HCT116 (cell line): Measurements from ENCODE around the gene NINJ2. TPM values are rescaled to one million over a fixed set of nuclear protein-coding genes. Genes with fewer than 3 reads are reported as not detected.

ENCODE experiments used
- ATAC-seq: fragments of 200-7000 bp; cut with Tn5 transposase; 2 replicates; pipeline ENCODE4 v1.9.1; 2020; ENCODE audit warnings: mild to moderate bottlenecking, moderate library complexity
- BruUV-seq: library from RNA; stranded (reverse); fragments of 400-500 nt; replicated peaks from 2 replicates; lab custom pipeline; 2021; lab: Mats Ljungman, UMichigan
- CTCF ChIA-PET: fragments of 300-600 bp; sonication (Branson Sonifier 250); formaldehyde crosslinking; loops from one replicate; lab custom pipeline; 2021; ENCODE audit warnings: antibody characterized with exemption; lab: Charles Lee
- POLR2A ChIA-PET: fragments of 300-600, 350-600 bp; sonication (Branson Sonifier 250); formaldehyde crosslinking; loops from one replicate; lab custom pipeline; 2021; ENCODE audit warnings: antibody characterized with exemption; lab: Charles Lee
- RAD21 ChIA-PET, 2 experiments: fragments of 300-600 bp; sonication (Branson Sonifier 250); formaldehyde crosslinking; loops; one replicate each; lab custom pipeline; 2023; ENCODE audit warnings: low total read pairs in 2 of 2; ENCODE audit not compliant: uncharacterized antibody in 2 of 2, unreplicated experiment in 2 of 2, low non-redundant PET in 1 of 2; lab: Charles Lee
- DNase-seq: peaks from one replicate; pipeline ENCODE4 v3.0.0-alpha.2; 2010; ENCODE audit warnings: low read depth, low spot score
- H2AFZ ChIP-seq: fragments of 200-600 bp; shearing (Covaris generic), sonication (generic); 2 replicates; pipeline ENCODE4 v1.6.1; 2017; ENCODE audit warnings: low read depth, mixed run types, mixed read lengths, antibody characterized with exemption, low read length; ENCODE audit not compliant: poor library complexity, severe bottlenecking
- H3K27ac ChIP-seq: 2 replicates; pipeline ENCODE4 v1.5.1; 2012; ENCODE audit warnings: low read depth, low read length
- H3K27me3 ChIP-seq: fragments of 200-600 bp; sonication (generic); 2 replicates; pipeline ENCODE4 v1.6.1; 2016; ENCODE audit warnings: mixed run types, low read length, mixed read lengths; ENCODE audit not compliant: insufficient read depth
- H3K36me3 ChIP-seq, 2 experiments: fragments of 200-500 bp in 1 of 2; fragments of 200-600 bp in 1 of 2; sonication (Bioruptor generic) in 1 of 2; sonication (generic) in 1 of 2; 2 replicates each; pipeline versions ENCODE4 v1.5.1 to v1.6.1; 2014 to 2016; ENCODE audit warnings: low read length in 2 of 2, inconsistent platforms in 1 of 2, mixed read lengths in 1 of 2, mixed run types in 1 of 2; ENCODE audit not compliant: insufficient read depth in 2 of 2, control insufficient read depth in 1 of 2
- H3K4me1 ChIP-seq, 2 experiments: fragments of 200-600 bp in 1 of 2; sonication (generic) in 1 of 2; 2 replicates each; pipeline versions ENCODE4 v1.5.1 to v1.6.1; 2012 to 2017; ENCODE audit warnings: low read length in 2 of 2, inconsistent platforms in 1 of 2, mild to moderate bottlenecking in 1 of 2, mixed read lengths in 1 of 2, mixed run types in 1 of 2, moderate library complexity in 1 of 2; ENCODE audit not compliant: insufficient read depth in 2 of 2, control insufficient read depth in 1 of 2
- H3K4me2 ChIP-seq: fragments of 200-600 bp; sonication (generic); 2 replicates; pipeline ENCODE4 v1.6.1; 2017; ENCODE audit warnings: mixed run types, low read length, mixed read lengths
- H3K4me3 ChIP-seq, 2 experiments: fragments of 200-600 bp in 1 of 2; sonication (generic) in 1 of 2; replicated peaks in 1 of 2; 2 replicates each; pipeline ENCODE4 v1.5.1; 2011 to 2016; ENCODE audit warnings: low read length in 2 of 2, control low read depth in 1 of 2, low read depth in 1 of 2, mild to moderate bottlenecking in 1 of 2, mixed read lengths in 1 of 2, mixed run types in 1 of 2
- H3K79me2 ChIP-seq: fragments of 200-600 bp; sonication (generic); 2 replicates; pipeline ENCODE4 v1.6.1; 2017; ENCODE audit warnings: mild to moderate bottlenecking, mixed run types, low read length, moderate library complexity, mixed read lengths; ENCODE audit not compliant: insufficient read depth
- H3K9ac ChIP-seq: fragments of 200-600 bp; sonication (generic); 2 replicates; pipeline ENCODE4 v1.6.1; 2016; ENCODE audit warnings: low read length, mixed read lengths
- H3K9me2 ChIP-seq: fragments of 200-600 bp; sonication (generic), shearing (Covaris generic); 2 replicates; pipeline ENCODE4 v1.6.1; 2017; ENCODE audit warnings: mixed run types, mild to moderate bottlenecking, moderate library complexity; ENCODE audit not compliant: insufficient read depth
- H3K9me3 ChIP-seq, 2 experiments: fragments of 200-500 bp in 1 of 2; fragments of 200-600 bp in 1 of 2; sonication (Bioruptor generic) in 1 of 2; sonication (generic) in 1 of 2; 2 replicates each; pipeline ENCODE4 v1.6.1; 2014 to 2017; ENCODE audit warnings: low read length in 2 of 2, mixed read lengths in 2 of 2, inconsistent platforms in 1 of 2, low read depth in 1 of 2, mild to moderate bottlenecking in 1 of 2, mixed run types in 1 of 2, moderate library complexity in 1 of 2; ENCODE audit not compliant: control insufficient read depth in 1 of 2, insufficient read depth in 1 of 2
- H4K20me1 ChIP-seq: fragments of 200-600 bp; sonication (generic), shearing (Covaris generic); 2 replicates; pipeline ENCODE4 v1.6.1; 2017; ENCODE audit warnings: mixed run types, mild to moderate bottlenecking, moderate library complexity; ENCODE audit not compliant: insufficient read depth
- ATF3 ChIP-seq: IDR thresholded peaks from 2 replicates; pipeline ENCODE4 v1.6.1; 2012
- EZH2phosphoT487 ChIP-seq: fragments of 200-600 bp; IDR thresholded peaks from 2 replicates; pipeline ENCODE4 v1.6.1; 2018; ENCODE audit warnings: antibody characterized with exemption, borderline replicate concordance
- FOSL1 ChIP-seq: IDR thresholded peaks from 2 replicates; pipeline ENCODE4 v1.6.1; 2012; ENCODE audit warnings: low read depth
- POLR2A ChIP-seq: IDR thresholded peaks from 2 replicates; pipeline ENCODE4 v1.7.0; 2011; ENCODE audit warnings: borderline replicate concordance; ENCODE audit not compliant: insufficient read depth, insufficient read length; ENCODE audit errors: extremely low read depth
- POLR2AphosphoS5 ChIP-seq: IDR thresholded peaks from 2 replicates; pipeline ENCODE4 v1.6.1; 2011; ENCODE audit warnings: mild to moderate bottlenecking, low read depth, low read length, moderate library complexity
- RAD21 ChIP-seq: IDR thresholded peaks from 2 replicates; pipeline ENCODE4 v1.6.1; 2012; ENCODE audit warnings: low read depth, mild to moderate bottlenecking
- REST ChIP-seq: IDR thresholded peaks from 2 replicates; pipeline ENCODE4 v1.6.1; 2012; ENCODE audit warnings: low read depth
- SIN3A ChIP-seq: IDR thresholded peaks from 2 replicates; pipeline ENCODE4 v1.6.1; 2012; ENCODE audit warnings: low read depth
- YY1 ChIP-seq: IDR thresholded peaks from 2 replicates; pipeline ENCODE4 v1.6.1; 2011; ENCODE audit warnings: low read length, low read depth, moderate library complexity, mild to moderate bottlenecking; ENCODE audit not compliant: insufficient replicate concordance; ENCODE audit errors: extremely low read depth
- ZFX ChIP-seq: fragments of 450-650 bp; IDR thresholded peaks from 2 replicates; pipeline ENCODE4 v1.6.1; 2017
- intact Hi-C: fragments of 100-400 bp; cut with micrococcal nuclease; formaldehyde crosslinking; loops from 2 replicates; pipeline ENCODE4 v1.10.0; 2022
- total RNA-seq: library from RNA; stranded (reverse); gene quantifications from one replicate; pipeline ENCODE4 v1.2.1, GENCODE V29; 2021; ENCODE audit not compliant: unreplicated experiment

NINJ2 gene
- total RNA-seq, 1 experiment from 2014 or later, result not detected

GRCh38 chr12:520119-520518 is 143.1 kb downstream of the NINJ2 start (continued):
- no peak for TF ChIP-seq REST
- TF ChIP-seq ZFX, result no peak
- no peak for TF ChIP-seq POLR2A
- no peak for TF ChIP-seq FOSL1
- no peak for TF ChIP-seq POLR2AphosphoS5
- TF ChIP-seq YY1, result no peak
- no peak for TF ChIP-seq RAD21

GRCh38 chr12:517538-517937 is 145.7 kb downstream of the NINJ2 start:
- Histone ChIP-seq H3K4me2 (no peak overlapping the region), H2AFZ (no peak overlapping the region), H3K4me1 (no peaks in the 10 kb centered on the region)
- POLR2A ChIA-PET, result no interaction called here
- TF ChIP-seq SIN3A (no peak), ATF3 (no peak), RAD21 (no peak), EZH2phosphoT487 (no peak)
- TF ChIP-seq, all 23 proteins: peak for 0
- Histone ChIP-seq H3K9me3 (no peaks in the 10 kb centered on the region), H3K9ac (no peak overlapping the region), H3K27ac (no peak overlapping the region), H3K79me2 (no peaks in the 10 kb centered on the region), H3K27me3 (no peaks in the 10 kb centered on the region), H3K4me3 (no peak overlapping the region), H3K9me2 (no peaks in the 10 kb centered on the region), H3K36me3 (no peaks in the 10 kb centered on the region), H4K20me1 (no peaks in the 10 kb centered on the region)
- no peak for DNase-seq
- CTCF ChIA-PET, result no interaction called here
- intact Hi-C loops, result no loop called here
- ATAC-seq, result no peak
- RAD21 ChIA-PET, result no interaction called here
- no TSS peak for BruUV-seq

Other genes starting within 250 kb of the NINJ2 start
- 18.2 TPM for gene B4GALNT3, start 203.5 kb downstream of the NINJ2 start, total RNA-seq
- 81.0 TPM for gene WNK1, start 89.1 kb upstream of the NINJ2 start, total RNA-seq